ENCODE data around the gene CDK11B.

The CDK11B gene

GRCh38 chr1:1627261-1627828, 31.5 kb downstream of the CDK11B start:
- Histone ChIP-seq H3K27me3 (ENCODE audit: low read depth, low read length) (no peaks in the 10 kb centered on the region), H3K79me2 (ENCODE audit: low read length) (no peaks in the 10 kb centered on the region), H4K20me1 (ENCODE audit: insufficient read depth, low read length) (no peaks in the 10 kb centered on the region), H3K36me3 (replicated peaks; ENCODE audit: low read depth, low read length) (no peaks in the 10 kb centered on the region), H3K27ac (ENCODE audit: low read length) (no peak overlapping the region), H3K9me3 (ENCODE audit: insufficient read depth, low read length) (no peaks in the 10 kb centered on the region), H2AFZ (ENCODE audit: low read depth, low read length) (no peak overlapping the region), H3K4me3 (ENCODE audit: low read length) (no peak overlapping the region), H3K4me2 (ENCODE audit: low read length) (no peak overlapping the region), H3K9ac (ENCODE audit: low read length) (no peak overlapping the region), H3K4me1 (ENCODE audit: low read length) (peaks cover 4% of the 10 kb centered on the region; the same call in 1 of the 2 replicates)
- no peak for TF ChIP-seq CTCF (IDR thresholded peaks at IDR 0.05; ENCODE audit: low read depth, low read length)
- TF ChIP-seq EZH2phosphoT487 (IDR thresholded peaks at IDR 0.05; ENCODE audit: low read depth) = no peak

- Histone ChIP-seq H3K9ac (ENCODE audit: low read length) (no peak overlapping the region), H3K27ac (ENCODE audit: low read length) (no peak overlapping the region), H3K9me3 (ENCODE audit: insufficient read depth, low read length) (no peaks in the 10 kb centered on the region), H3K4me3 (ENCODE audit: low read length) (no peak overlapping the region), H3K27me3 (ENCODE audit: low read depth, low read length) (no peaks in the 10 kb centered on the region), H2AFZ (ENCODE audit: low read depth, low read length) (no peak overlapping the region), H3K79me2 (ENCODE audit: low read length) (no peaks in the 10 kb centered on the region), H3K4me2 (ENCODE audit: low read length) (no peak overlapping the region), H3K4me1 (ENCODE audit: low read length) (peaks cover 4% of the 10 kb centered on the region; the same call in 1 of the 2 replicates), H4K20me1 (ENCODE audit: insufficient read depth, low read length) (no peaks in the 10 kb centered on the region), H3K36me3 (replicated peaks; ENCODE audit: low read depth, low read length) (no peaks in the 10 kb centered on the region)
- TF ChIP-seq CTCF (IDR thresholded peaks at IDR 0.05; ENCODE audit: low read depth, low read length) (no peak), EZH2phosphoT487 (IDR thresholded peaks at IDR 0.05; ENCODE audit: low read depth) (no peak)
Observed at GRCh38 chr1:1626207-1627141, 32.3 kb downstream of the CDK11B start.

GRCh38 chr1:1625824-1626206, 33.0 kb downstream of the CDK11B start:
- Histone ChIP-seq H2AFZ (ENCODE audit: low read depth, low read length) (no peak overlapping the region), H3K27ac (ENCODE audit: low read length) (no peak overlapping the region), H4K20me1 (ENCODE audit: insufficient read depth, low read length) (no peaks in the 10 kb centered on the region), H3K4me2 (ENCODE audit: low read length) (no peak overlapping the region), H3K9me3 (ENCODE audit: insufficient read depth, low read length) (no peaks in the 10 kb centered on the region), H3K27me3 (ENCODE audit: low read depth, low read length) (no peaks in the 10 kb centered on the region), H3K4me1 (ENCODE audit: low read length) (peaks cover 4% of the 10 kb centered on the region; the same call in 1 of the 2 replicates), H3K4me3 (ENCODE audit: low read length) (no peak overlapping the region), H3K9ac (ENCODE audit: low read length) (no peak overlapping the region), H3K36me3 (replicated peaks; ENCODE audit: low read depth, low read length) (no peaks in the 10 kb centered on the region), H3K79me2 (ENCODE audit: low read length) (no peaks in the 10 kb centered on the region)
- TF ChIP-seq CTCF (IDR thresholded peaks at IDR 0.05; ENCODE audit: low read depth, low read length) = no peak
- TF ChIP-seq EZH2phosphoT487 (IDR thresholded peaks at IDR 0.05; ENCODE audit: low read depth) = no peak

GRCh38 chr1:1625404-1625775, 33.4 kb downstream of the CDK11B start:
- Histone ChIP-seq H3K4me2 (ENCODE audit: low read length) (no peak overlapping the region), H3K27me3 (ENCODE audit: low read depth, low read length) (no peaks in the 10 kb centered on the region), H3K4me3 (ENCODE audit: low read length) (no peak overlapping the region), H3K27ac (ENCODE audit: low read length) (no peak overlapping the region), H3K4me1 (ENCODE audit: low read length) (peaks cover under 1% of the 10 kb centered on the region; the same call in 1 of the 2 replicates), H2AFZ (ENCODE audit: low read depth, low read length) (no peak overlapping the region), H3K9me3 (ENCODE audit: insufficient read depth, low read length) (no peaks in the 10 kb centered on the region), H4K20me1 (ENCODE audit: insufficient read depth, low read length) (no peaks in the 10 kb centered on the region), H3K36me3 (replicated peaks; ENCODE audit: low read depth, low read length) (no peaks in the 10 kb centered on the region), H3K9ac (ENCODE audit: low read length) (no peak overlapping the region), H3K79me2 (ENCODE audit: low read length) (no peaks in the 10 kb centered on the region)
- TF ChIP-seq CTCF (IDR thresholded peaks at IDR 0.05; ENCODE audit: low read depth, low read length) (no peak), EZH2phosphoT487 (IDR thresholded peaks at IDR 0.05; ENCODE audit: low read depth) (no peak)
